MCF 10A (cell line): ENCODE data around the gene HSD17B12. TPM values are rescaled to one million over a fixed set of nuclear protein-coding genes. Genes with fewer than 3 reads are reported as not detected.
"Not testable (repeated sequence)": the region's sequence is repeated elsewhere in the genome, so short reads cannot be mapped to it uniquely, and the experiment has no call there.

Experiments used
- BruUV-seq: library from RNA; stranded (reverse); fragments of 400-500 nt; replicated peaks from 2 replicates; lab custom pipeline; 2021; lab: Mats Ljungman, UMichigan
- CTCF ChIA-PET: fragments of 300-600 bp; sonication (Branson Sonifier 250); formaldehyde crosslinking; extraction: SDS; loops from one replicate; lab custom pipeline; 2021; ENCODE audit warnings: antibody characterized with exemption, inconsistent platforms; lab: Yijun Ruan, JAX
- POLR2A ChIA-PET: fragments of 300-600, 350-650 bp; sonication (Branson Sonifier 250); formaldehyde crosslinking; extraction: SDS; loops from one replicate; lab custom pipeline; 2020; ENCODE audit warnings: antibody characterized with exemption, inconsistent platforms; lab: Yijun Ruan, JAX
- DNase-seq: peaks from one replicate; pipeline ENCODE4 v3.0.0-alpha.2; 2018; ENCODE audit not compliant: unreplicated experiment
- H3K27ac Mint-ChIP-seq: one replicate; pipeline ENCODE4 v1.8.0; 2022; ENCODE audit warnings: mild to moderate bottlenecking, low read depth, mixed read lengths; ENCODE audit not compliant: unreplicated experiment
- H3K27me3 Mint-ChIP-seq: one replicate; pipeline ENCODE4 v1.8.0; 2022; ENCODE audit warnings: mixed read lengths; ENCODE audit not compliant: insufficient read depth, unreplicated experiment
- H3K36me3 Mint-ChIP-seq: one replicate; pipeline ENCODE4 v1.8.0; 2022; ENCODE audit warnings: mild to moderate bottlenecking, moderate library complexity, mixed read lengths; ENCODE audit not compliant: insufficient read depth, unreplicated experiment
- H3K4me1 Mint-ChIP-seq: one replicate; pipeline ENCODE4 v1.8.0; 2022; ENCODE audit warnings: mixed read lengths; ENCODE audit not compliant: insufficient read depth, unreplicated experiment
- H3K4me3 Mint-ChIP-seq: one replicate; pipeline ENCODE4 v1.8.0; 2022; ENCODE audit warnings: mild to moderate bottlenecking, moderate library complexity, mixed read lengths; ENCODE audit not compliant: unreplicated experiment
- H3K9me3 Mint-ChIP-seq: one replicate; pipeline ENCODE4 v1.8.0; 2022; ENCODE audit warnings: mixed read lengths; ENCODE audit not compliant: unreplicated experiment
- intact Hi-C: fragments of 100-400 bp; cut with micrococcal nuclease; formaldehyde crosslinking; loops from 2 replicates; pipeline ENCODE4 v1.14.1; 2022
- total RNA-seq: library from RNA; stranded (reverse); gene quantifications from 2 replicates; pipeline ENCODE4 v1.2.3, GENCODE V29; 2022
- TF ChIP-seq, protein P1 (sequence below): fragments of 200-600 bp; IDR thresholded peaks from one replicate; pipeline ENCODE4 v1.8.0; 2022; ENCODE audit warnings: antibody characterized with exemption, mild to moderate bottlenecking; ENCODE audit not compliant: unreplicated experiment

HSD17B12 gene
- total RNA-seq, 1 experiment from 2014 or later: 117 TPM

DNA sequence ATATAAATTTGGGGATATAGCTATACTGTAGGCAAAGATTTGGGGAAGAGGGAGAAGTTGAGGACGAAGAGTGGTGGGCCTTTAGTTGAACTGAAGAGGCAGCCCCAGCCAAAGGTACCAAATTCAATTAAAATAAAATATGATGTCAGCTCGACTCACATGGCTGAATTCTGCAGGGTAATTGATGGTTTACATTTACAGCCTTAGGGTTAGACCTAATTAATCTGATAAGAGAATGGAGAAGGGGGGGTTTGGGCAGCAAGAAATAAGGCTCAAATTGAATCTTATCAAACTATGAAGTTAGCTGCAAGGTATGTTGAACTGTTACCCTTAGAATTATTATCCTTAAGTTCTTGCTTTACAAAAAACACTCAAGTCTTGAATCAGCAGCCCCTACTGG, 3.6 kb upstream of the HSD17B12 start:
- H3K36me3 Mint-ChIP-seq: peaks cover 8% of the 10 kb centered on the region
- CTCF ChIA-PET: interaction anchor here (0.6 kb wide), 1 partner anchor 14 kb away, joined by 3 read pairs; no protein-coding TSS in a partner anchor
- H3K4me3 Mint-ChIP-seq: no peak overlapping the region
- peaks cover 7% of the 10 kb centered on the region for H3K4me1 Mint-ChIP-seq
- TF ChIP-seq, protein P1, sequence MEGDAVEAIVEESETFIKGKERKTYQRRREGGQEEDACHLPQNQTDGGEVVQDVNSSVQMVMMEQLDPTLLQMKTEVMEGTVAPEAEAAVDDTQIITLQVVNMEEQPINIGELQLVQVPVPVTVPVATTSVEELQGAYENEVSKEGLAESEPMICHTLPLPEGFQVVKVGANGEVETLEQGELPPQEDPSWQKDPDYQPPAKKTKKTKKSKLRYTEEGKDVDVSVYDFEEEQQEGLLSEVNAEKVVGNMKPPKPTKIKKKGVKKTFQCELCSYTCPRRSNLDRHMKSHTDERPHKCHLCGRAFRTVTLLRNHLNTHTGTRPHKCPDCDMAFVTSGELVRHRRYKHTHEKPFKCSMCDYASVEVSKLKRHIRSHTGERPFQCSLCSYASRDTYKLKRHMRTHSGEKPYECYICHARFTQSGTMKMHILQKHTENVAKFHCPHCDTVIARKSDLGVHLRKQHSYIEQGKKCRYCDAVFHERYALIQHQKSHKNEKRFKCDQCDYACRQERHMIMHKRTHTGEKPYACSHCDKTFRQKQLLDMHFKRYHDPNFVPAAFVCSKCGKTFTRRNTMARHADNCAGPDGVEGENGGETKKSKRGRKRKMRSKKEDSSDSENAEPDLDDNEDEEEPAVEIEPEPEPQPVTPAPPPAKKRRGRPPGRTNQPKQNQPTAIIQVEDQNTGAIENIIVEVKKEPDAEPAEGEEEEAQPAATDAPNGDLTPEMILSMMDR: no peak
- BruUV-seq: no TSS peak
- no peak for DNase-seq
- no peak overlapping the region for H3K27ac Mint-ChIP-seq
- intact Hi-C loops: no loop called here
- POLR2A ChIA-PET: no interaction called here
- H3K27me3 Mint-ChIP-seq: no peaks in the 10 kb centered on the region
- H3K9me3 Mint-ChIP-seq: no peaks in the 10 kb centered on the region

DNA sequence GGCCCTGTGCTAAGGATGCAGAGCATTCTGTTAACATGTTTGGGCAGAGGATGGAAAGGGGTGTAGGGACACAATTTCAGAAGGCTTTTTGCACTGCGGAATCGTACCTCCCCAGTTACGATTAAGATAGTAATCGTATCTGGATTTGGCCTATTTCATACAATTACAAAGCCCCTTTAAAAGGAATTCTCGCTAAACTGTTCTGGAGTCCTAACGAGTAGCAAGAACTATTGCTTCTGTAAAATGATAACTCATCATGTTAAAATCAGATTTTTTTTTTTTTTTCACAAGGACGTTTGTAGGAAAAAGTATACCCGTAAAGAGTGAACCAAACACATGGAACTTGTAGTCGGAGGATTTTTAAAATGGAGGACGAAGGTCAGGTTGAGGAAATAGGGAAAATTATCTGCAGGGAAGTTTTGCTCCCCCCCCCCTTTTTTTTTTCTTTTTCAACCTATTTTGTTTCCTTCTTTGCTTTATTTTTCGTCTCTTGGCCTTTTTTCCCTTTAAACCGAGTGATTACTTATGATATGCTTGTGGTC, 934 bp downstream of the HSD17B12 start:
- Mint-ChIP-seq H3K36me3 (peaks cover 29% of the 10 kb centered on the region), H3K27me3 (no peaks in the 10 kb centered on the region), H3K27ac (peak overlapping the region; percentile 98), H3K9me3 (no peaks in the 10 kb centered on the region), H3K4me1 (peaks cover 8% of the 10 kb centered on the region), H3K4me3 (peak overlapping the region; percentile 83)
- ChIA-PET POLR2A (interaction anchor here (0.6 to 1.6 kb wide), 5 partner anchors 9 to 316 kb away, joined by 3 to 9 read pairs (median 4); no protein-coding TSS in a partner anchor), CTCF (no interaction called here)
- BruUV-seq: no TSS peak
- DNase-seq: peak; percentile 16
- intact Hi-C loops: loop anchor here (5.0 kb wide), 1 partner anchor 151 kb away; no protein-coding TSS in a partner anchor
- TF ChIP-seq, protein P1: no peak

DNA sequence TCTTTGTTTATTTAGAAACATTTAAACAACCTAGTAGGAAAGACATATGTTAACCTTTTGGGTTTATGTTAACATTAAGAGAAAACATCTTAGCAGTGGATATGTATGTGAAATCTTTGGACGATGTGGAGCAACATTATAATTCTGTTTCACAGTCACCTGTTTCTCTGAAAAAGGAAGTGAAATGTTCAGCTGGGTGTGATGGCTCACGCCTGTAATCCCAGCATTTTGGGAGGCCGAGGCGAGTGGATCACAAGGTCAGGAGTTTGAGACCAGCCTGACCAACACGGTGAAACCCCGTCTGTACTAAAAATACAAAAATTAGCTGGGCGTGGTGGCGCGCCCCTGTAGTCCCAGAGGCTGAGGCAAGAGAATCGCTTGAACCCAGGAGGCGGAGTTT, 1.5 kb downstream of the HSD17B12 start:
- peaks cover 29% of the 10 kb centered on the region for H3K36me3 Mint-ChIP-seq
- CTCF ChIA-PET, DNase-seq, H3K9me3 Mint-ChIP-seq, BruUV-seq, H3K27me3 Mint-ChIP-seq, H3K4me1 Mint-ChIP-seq, POLR2A ChIA-PET: not testable (repeated sequence)
- peak overlapping the region; percentile 98 for H3K27ac Mint-ChIP-seq
- intact Hi-C loops: loop anchor here (5.0 kb wide), 1 partner anchor 150 kb away; no protein-coding TSS in a partner anchor
- peak overlapping the region; percentile 83 for H3K4me3 Mint-ChIP-seq

DNA sequence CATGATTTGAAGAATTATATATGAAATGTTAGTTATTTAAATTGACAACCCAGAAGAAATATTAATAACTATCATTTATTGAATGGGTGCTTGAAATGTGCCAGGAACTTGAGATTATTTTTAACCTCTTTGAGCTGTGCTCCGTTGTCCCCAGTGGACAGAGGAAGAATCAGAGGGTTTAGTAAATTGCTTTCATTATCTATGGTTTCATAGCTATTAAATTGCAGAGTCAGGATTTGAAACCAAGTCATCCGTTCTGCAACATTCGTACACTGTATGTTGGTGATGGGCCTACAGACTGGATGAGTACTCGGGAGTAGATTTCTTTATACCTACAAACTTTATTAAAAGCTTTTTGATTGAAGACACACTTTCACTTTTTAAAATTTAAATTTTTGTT, 4.9 kb downstream of the HSD17B12 start:
- Mint-ChIP-seq H3K4me1 (peaks cover 15% of the 10 kb centered on the region), H3K27ac (no peak overlapping the region), H3K9me3 (no peaks in the 10 kb centered on the region), H3K27me3 (no peaks in the 10 kb centered on the region), H3K36me3 (peaks cover 29% of the 10 kb centered on the region), H3K4me3 (no peak overlapping the region)
- ChIA-PET POLR2A (interaction anchor here (0.6 to 1.5 kb wide), 6 partner anchors 20 to 104 kb away, joined by 3 read pairs; no protein-coding TSS in a partner anchor), CTCF (no interaction called here)
- TF ChIP-seq, protein P1: no peak
- intact Hi-C loops: no loop called here
- BruUV-seq: no TSS peak
- no peak for DNase-seq
